Activated CD4-positive, alpha-beta memory T cell treated with anti-CD3 and anti-CD28 coated beads for 36 hours (primary cell): ENCODE data around the gene CYBC1. TPM values are rescaled to one million over a fixed set of nuclear protein-coding genes. Genes with fewer than 3 reads are reported as not detected.

Experiments
- CTCF ChIA-PET: fragments of 350-600 bp; sonication (Branson Sonifier 250); formaldehyde crosslinking; loops from one replicate; lab custom pipeline; 2021; ENCODE audit warnings: antibody characterized with exemption, inconsistent platforms; lab: Charles Lee
- POLR2A ChIA-PET: fragments of 350-600 bp; sonication (Branson Sonifier 250); formaldehyde crosslinking; loops from one replicate; lab custom pipeline; 2021; ENCODE audit warnings: antibody characterized with exemption; lab: Charles Lee
- DNase-seq: peaks from one replicate; pipeline ENCODE4 v3.0.0-alpha.2; 2020
- H3K27ac Mint-ChIP-seq: one replicate; pipeline ENCODE4 v1.8.0; 2021; ENCODE audit warnings: mixed read lengths
- H3K27me3 Mint-ChIP-seq: one replicate; pipeline ENCODE4 v1.8.0; 2021; ENCODE audit warnings: mixed read lengths
- H3K36me3 Mint-ChIP-seq: one replicate; pipeline ENCODE4 v1.8.0; 2021; ENCODE audit warnings: mixed read lengths
- H3K4me1 Mint-ChIP-seq: one replicate; pipeline ENCODE4 v1.8.0; 2021; ENCODE audit warnings: low read depth, mixed read lengths
- H3K4me3 Mint-ChIP-seq: one replicate; pipeline ENCODE4 v1.8.0; 2021; ENCODE audit warnings: mild to moderate bottlenecking, mixed read lengths
- H3K9me3 Mint-ChIP-seq: one replicate; pipeline ENCODE4 v1.8.0; 2021; ENCODE audit warnings: mixed read lengths
- intact Hi-C: fragments of 100-400 bp; cut with micrococcal nuclease; formaldehyde crosslinking; loops from one replicate; pipeline ENCODE4 v1.15.1; 2023
- total RNA-seq, 2 experiments: library from RNA; stranded (reverse); gene quantifications; one replicate each; pipeline ENCODE4 v1.2.3, GENCODE V29; 2021

Gene CYBC1
- total RNA-seq, 2 experiments from 2014 or later, result 333 to 343 TPM

DNA sequence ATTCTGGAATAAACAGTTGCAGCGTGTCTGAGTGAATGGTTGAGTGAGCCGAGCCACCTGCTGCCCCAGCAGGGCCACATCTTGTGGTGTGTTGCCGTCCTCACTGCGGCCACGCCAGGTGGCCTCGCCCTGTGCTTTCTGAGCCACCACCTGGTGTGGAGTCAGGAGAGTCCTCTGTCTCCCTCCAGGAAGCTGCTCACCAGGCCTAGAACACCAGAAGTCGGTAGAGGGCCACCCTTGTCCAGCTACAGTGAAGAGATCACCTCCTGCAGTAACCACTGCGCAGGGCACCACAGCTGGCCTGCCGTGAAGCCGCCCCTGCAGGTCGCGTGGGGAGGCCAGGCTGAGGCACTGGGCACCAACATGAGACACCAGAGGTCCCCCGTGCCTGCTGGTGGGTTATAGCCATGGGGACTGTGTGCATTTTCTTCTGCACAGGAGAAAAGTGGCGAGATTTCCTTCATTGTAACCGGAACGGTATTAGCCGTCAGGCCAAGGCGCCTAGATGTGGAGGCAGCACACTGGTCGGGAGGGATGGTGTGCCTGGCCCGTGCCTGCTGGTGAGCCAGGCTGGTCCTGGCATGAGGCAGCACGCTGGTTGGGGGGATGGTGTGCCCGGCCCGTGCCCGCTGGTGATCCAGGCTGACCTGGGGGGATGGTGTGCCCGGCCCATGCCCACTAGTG, 40.1 kb upstream of the CYBC1 start:
- POLR2A ChIA-PET, result no interaction called here
- CTCF ChIA-PET, result no interaction called here
- Mint-ChIP-seq H3K9me3 (no peaks in the 10 kb centered on the region), H3K36me3 (peaks cover 14% of the 10 kb centered on the region), H3K27ac (no peak overlapping the region), H3K4me3 (no peak overlapping the region), H3K4me1 (peaks cover 18% of the 10 kb centered on the region), H3K27me3 (no peaks in the 10 kb centered on the region)
- intact Hi-C loops, result no loop called here
- no peak for DNase-seq

DNA sequence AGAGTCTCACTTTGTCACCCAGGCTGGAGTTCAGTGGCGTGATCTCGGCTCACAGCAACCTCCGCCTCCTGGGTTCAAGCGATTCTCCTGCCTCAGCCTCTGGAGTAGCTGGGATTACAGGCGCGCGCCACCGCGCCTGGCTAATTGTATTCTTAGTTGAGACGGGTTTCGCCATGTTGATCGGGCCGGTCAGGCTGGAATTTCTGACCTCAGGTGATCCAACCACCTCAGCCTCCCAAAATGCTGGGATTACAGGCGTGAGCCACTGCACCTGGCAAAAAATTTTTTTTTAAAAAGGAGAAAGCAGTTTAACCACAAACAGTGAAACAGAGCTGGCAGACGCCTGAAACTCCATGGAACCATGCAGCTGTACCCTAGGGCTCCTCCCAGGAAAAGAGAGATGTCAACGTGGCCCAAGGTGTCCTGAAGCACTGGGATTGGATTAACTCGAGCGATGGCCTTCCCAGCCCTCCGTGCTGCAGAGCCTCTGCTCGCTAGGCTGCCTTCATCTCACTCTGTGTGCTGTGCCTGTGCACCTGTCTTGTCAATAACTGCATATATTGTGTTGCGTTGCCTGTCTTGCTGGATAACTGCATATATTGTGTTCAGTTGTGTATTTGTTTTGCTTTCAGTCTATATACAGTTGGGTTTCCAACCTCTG, 39.4 kb upstream of the CYBC1 start:
- Mint-ChIP-seq H3K4me1 (peaks cover 20% of the 10 kb centered on the region), H3K27me3 (no peaks in the 10 kb centered on the region), H3K27ac (no peak overlapping the region), H3K36me3 (peaks cover 19% of the 10 kb centered on the region), H3K9me3 (no peaks in the 10 kb centered on the region), H3K4me3 (no peak overlapping the region)
- intact Hi-C loops, result no loop called here
- ChIA-PET CTCF (no interaction called here), POLR2A (interaction anchor here (0.6 kb wide), 1 partner anchor 287 kb away, joined by 4 read pairs; no protein-coding TSS in a partner anchor)
- no peak for DNase-seq

DNA sequence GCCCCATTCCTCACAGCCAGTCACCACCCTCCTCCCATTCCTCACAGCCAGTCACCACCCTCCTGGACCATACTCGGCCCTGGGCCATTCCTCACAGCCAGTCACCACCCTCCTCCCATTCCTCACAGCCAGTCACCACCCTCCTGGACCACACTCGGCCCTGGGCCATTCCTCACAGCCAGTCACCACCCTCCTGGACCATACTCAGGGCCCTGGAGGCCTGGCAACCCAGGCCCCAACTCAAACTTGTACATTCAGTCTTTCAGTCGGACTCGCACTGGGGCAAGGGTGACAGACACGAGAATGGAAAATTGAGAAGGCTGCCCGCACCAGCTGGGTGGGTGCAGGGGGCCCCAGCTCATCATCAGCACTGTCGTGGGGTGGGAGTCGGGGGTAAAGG, 38.6 kb upstream of the CYBC1 start:
- Mint-ChIP-seq H3K9me3 (no peaks in the 10 kb centered on the region), H3K36me3 (peaks cover 23% of the 10 kb centered on the region), H3K4me1 (peaks cover 13% of the 10 kb centered on the region), H3K27me3 (no peaks in the 10 kb centered on the region), H3K4me3 (no peak overlapping the region), H3K27ac (peak overlapping the region; percentile 13)
- ChIA-PET CTCF (no interaction called here), POLR2A (interaction anchor here (0.6 kb wide), 1 partner anchor 286 kb away, joined by 4 read pairs; no protein-coding TSS in a partner anchor)
- no peak for DNase-seq
- intact Hi-C loops, result no loop called here

DNA sequence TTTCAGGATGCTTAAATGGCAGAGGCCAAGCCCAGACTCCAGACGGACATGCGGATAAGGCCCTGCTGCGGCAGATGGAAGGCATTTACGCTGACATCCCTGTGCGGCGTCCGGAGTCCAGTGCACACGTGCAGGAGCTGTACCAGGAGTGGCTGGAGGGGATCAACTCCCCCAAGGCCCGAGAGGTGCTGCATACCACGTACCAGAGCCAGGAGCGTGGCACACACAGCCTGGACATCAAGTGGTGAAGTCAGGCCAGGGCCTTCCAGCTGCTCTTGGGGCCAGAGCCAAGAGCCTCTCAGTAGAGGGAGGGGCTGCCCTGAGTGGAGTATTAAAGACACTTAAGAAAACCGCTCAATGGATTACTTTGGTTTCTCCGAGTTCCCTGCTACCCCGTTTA, 37.4 kb upstream of the CYBC1 start:
- ChIA-PET CTCF (no interaction called here), POLR2A (no interaction called here)
- Mint-ChIP-seq H3K36me3 (peaks cover 30% of the 10 kb centered on the region), H3K27me3 (no peaks in the 10 kb centered on the region), H3K27ac (no peak overlapping the region), H3K9me3 (no peaks in the 10 kb centered on the region), H3K4me3 (no peak overlapping the region), H3K4me1 (peaks cover 12% of the 10 kb centered on the region)
- intact Hi-C loops, result no loop called here
- DNase-seq, result no peak

DNA sequence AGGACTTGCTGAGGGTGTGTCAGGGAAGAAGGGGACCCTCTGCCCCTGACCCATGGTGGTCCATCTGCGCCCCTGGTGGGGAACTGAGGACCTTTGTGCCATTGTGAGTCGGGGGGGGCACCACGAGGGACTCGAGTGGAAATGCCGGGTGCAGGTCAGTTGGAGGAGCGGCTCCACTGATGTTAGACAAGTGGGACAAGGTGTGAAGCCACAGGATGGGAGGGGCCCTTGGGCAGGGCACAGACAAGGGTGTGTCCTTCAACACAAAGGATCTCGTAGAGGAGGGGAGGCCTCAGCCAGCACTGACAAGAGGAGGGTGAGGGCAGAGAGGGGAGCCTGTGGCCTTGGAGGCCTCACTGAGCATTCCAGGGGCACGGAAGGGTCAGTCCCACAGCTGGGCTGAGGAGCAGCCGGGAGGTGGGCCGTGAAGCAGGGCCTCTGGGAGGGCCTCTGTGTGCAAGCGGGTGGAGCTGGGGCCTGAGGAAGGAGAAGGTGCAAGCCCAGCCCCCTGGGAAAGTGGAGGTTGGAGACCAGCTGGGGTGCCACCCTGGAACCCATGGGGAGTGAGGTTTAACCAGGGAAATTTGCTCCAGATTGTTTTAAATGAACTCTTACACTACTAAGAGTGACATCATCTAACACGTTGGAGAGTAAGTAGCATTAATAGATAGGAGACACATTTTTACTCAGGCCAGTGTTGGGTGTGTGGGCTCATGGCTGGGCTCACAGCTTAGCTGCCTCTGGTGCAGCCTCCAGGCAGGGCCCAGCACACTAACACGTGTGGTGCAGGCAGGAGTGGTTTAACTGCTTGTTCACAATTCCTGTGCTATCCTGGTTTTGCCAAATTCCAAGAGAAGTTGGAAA, 35.9 kb upstream of the CYBC1 start:
- peaks cover 12% of the 10 kb centered on the region for H3K4me1 Mint-ChIP-seq
- no peak overlapping the region for H3K4me3 Mint-ChIP-seq
- DNase-seq, result no peak
- ChIA-PET POLR2A (no interaction called here), CTCF (interaction anchor here (1.0 kb wide), 1 partner anchor 9 kb away, joined by 3 read pairs; no protein-coding TSS in a partner anchor)
- intact Hi-C loops, result no loop called here
- no peaks in the 10 kb centered on the region for H3K27me3 Mint-ChIP-seq
- no peak overlapping the region for H3K27ac Mint-ChIP-seq
- H3K9me3 Mint-ChIP-seq, result no peaks in the 10 kb centered on the region
- peaks cover 38% of the 10 kb centered on the region for H3K36me3 Mint-ChIP-seq

DNA sequence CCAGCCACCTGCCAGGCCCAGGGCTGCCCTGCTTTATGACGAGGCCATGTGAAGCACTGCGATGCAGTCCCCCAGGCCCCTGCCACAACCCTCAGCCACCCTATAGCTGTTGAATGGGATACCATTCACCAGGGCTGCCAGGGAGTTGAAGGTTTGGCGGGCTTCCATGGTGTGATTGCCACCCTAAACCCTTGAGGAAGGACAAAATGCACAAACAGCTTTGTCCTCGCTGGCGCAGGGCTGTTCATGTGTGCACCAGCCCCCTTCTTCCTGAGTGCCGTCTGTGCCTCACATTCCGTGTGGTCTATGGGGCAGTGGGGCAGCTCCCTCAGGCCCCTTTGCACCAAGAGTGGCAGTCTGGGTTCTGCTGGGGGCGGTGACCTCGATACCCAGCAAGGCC, 33.3 kb upstream of the CYBC1 start:
- no peaks in the 10 kb centered on the region for H3K27me3 Mint-ChIP-seq
- H3K4me3 Mint-ChIP-seq, result no peak overlapping the region
- H3K36me3 Mint-ChIP-seq, result peaks cover 47% of the 10 kb centered on the region
- ChIA-PET POLR2A (no interaction called here), CTCF (interaction anchor here (1.6 kb wide), 1 partner anchor 11 kb away, joined by 4 read pairs; no protein-coding TSS in a partner anchor)
- peaks cover 12% of the 10 kb centered on the region for H3K4me1 Mint-ChIP-seq
- no peak for DNase-seq
- no peaks in the 10 kb centered on the region for H3K9me3 Mint-ChIP-seq
- intact Hi-C loops, result no loop called here
- no peak overlapping the region for H3K27ac Mint-ChIP-seq

DNA sequence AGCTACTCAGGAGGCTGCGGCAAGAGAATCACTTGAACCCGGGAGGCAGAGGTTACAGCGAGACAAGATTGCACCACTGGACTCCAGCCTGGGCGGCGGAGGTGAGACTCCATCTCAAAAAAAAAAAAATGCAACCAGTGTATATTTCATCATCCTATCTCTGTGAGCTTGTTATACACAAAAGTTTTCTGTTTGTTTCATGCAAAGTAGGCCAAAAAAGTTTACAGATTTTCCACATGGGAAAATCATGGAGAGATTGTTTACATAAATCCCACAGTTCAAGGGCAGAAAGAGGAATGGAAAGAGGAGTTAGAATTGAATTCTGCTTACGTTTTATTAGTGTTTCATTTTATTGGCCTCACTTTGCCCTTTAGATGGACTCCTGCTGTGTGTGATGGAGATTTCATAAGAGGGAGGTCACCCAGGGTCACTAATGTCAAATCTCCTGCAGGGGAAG, 32.7 kb upstream of the CYBC1 start:
- H3K4me1 Mint-ChIP-seq, result peaks cover 12% of the 10 kb centered on the region
- no peak overlapping the region for H3K27ac Mint-ChIP-seq
- ChIA-PET POLR2A (no interaction called here), CTCF (interaction anchor here (1.6 kb wide), 1 partner anchor 11 kb away, joined by 4 read pairs; no protein-coding TSS in a partner anchor)
- H3K36me3 Mint-ChIP-seq, result peaks cover 44% of the 10 kb centered on the region
- no peaks in the 10 kb centered on the region for H3K27me3 Mint-ChIP-seq
- no peak overlapping the region for H3K4me3 Mint-ChIP-seq
- intact Hi-C loops, result no loop called here
- H3K9me3 Mint-ChIP-seq, result no peaks in the 10 kb centered on the region
- DNase-seq, result no peak

DNA sequence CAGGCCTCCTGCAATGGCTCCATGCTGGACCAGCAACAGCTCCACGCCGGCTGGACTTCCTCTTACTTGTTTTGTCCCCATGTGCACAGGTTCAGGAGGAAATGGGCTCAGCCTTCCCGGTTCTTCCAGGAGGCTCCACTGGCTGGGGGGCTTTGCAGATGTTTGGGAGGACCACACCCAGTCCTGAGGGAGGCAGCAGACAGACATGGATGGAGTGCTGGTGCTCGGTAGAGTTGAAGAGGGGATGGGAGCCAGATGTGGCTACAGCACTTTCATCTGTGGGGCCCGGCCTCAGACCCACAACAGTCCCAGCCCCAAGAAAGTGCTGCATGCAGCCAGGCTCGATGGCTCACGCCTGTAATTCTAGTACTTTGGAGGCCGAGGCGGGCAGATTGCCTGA, 29.8 kb upstream of the CYBC1 start:
- CTCF ChIA-PET, result interaction anchor here (1.1 kb wide), 1 partner anchor 74 kb away, joined by 8 read pairs; no protein-coding TSS in a partner anchor
- peaks cover 39% of the 10 kb centered on the region for H3K36me3 Mint-ChIP-seq

DNA sequence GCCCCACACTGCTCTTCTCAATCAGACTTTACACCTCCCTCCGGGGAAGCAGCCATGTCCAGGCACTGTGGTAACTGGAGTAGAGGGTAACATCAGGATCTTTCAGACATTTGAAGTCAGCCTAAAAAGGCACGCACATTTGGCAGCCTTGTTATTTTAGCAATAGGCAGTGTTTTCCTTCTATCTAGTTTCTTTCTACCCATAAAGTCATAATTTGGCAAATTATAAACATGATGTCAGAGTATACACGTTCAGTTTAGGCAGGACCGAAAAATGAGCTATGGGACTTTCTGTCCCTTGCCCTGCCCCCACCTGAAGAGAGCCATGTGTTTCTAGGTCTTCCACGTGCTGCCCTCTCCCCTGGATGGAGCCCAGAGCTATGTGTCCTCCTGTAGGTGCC, 29.1 kb upstream of the CYBC1 start:
- POLR2A ChIA-PET, result interaction anchor here (1.5 kb wide), 1 partner anchor 22 kb away, joined by 4 read pairs; no protein-coding TSS in a partner anchor
- no peak for DNase-seq
- CTCF ChIA-PET, result no interaction called here
- intact Hi-C loops, result no loop called here
- Mint-ChIP-seq H3K27me3 (no peaks in the 10 kb centered on the region), H3K4me1 (peaks cover 5% of the 10 kb centered on the region), H3K4me3 (no peak overlapping the region), H3K36me3 (peaks cover 35% of the 10 kb centered on the region), H3K9me3 (no peaks in the 10 kb centered on the region), H3K27ac (no peak overlapping the region)

More for the DNA sequence above, 29.8 kb upstream of the CYBC1 start:
- POLR2A ChIA-PET, result interaction anchor here (1.5 kb wide), 1 partner anchor 23 kb away, joined by 4 read pairs; no protein-coding TSS in a partner anchor
- no peaks in the 10 kb centered on the region for H3K27me3 Mint-ChIP-seq
- H3K27ac Mint-ChIP-seq, result no peak overlapping the region
- intact Hi-C loops, result no loop called here
- no peak for DNase-seq
- H3K4me3 Mint-ChIP-seq, result no peak overlapping the region
- no peaks in the 10 kb centered on the region for H3K9me3 Mint-ChIP-seq
- peaks cover 5% of the 10 kb centered on the region for H3K4me1 Mint-ChIP-seq

DNA sequence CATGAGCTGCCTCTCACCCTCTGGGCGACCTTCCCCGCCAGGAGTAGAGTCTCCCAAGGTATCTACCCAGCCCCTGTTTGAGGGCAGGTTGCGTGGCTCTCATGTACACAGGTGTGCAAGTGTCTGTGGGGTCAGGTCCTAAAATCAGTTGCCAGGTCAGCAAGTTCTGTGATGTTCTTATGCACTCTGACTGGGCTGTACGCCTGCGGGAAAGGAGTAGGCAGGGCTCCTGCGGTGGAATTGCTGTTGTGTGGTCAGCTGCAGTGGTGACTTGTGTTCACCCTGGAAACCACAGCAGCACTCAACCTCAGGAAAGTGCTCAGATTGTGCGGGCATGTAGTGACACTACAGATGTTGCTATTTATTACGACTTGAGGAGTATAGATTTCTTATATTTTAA, 27.4 kb upstream of the CYBC1 start:
- H3K27me3 Mint-ChIP-seq, result no peaks in the 10 kb centered on the region
- intact Hi-C loops, result no loop called here
- CTCF ChIA-PET, result interaction anchor here (0.7 to 1.2 kb wide), 2 partner anchors 11 to 73 kb away, joined by 3 read pairs; no protein-coding TSS in a partner anchor
- POLR2A ChIA-PET, result no interaction called here
- H3K4me1 Mint-ChIP-seq, result peaks cover 5% of the 10 kb centered on the region
- H3K27ac Mint-ChIP-seq, result no peak overlapping the region
- no peaks in the 10 kb centered on the region for H3K9me3 Mint-ChIP-seq
- no peak for DNase-seq
- no peak overlapping the region for H3K4me3 Mint-ChIP-seq
- peaks cover 35% of the 10 kb centered on the region for H3K36me3 Mint-ChIP-seq

DNA sequence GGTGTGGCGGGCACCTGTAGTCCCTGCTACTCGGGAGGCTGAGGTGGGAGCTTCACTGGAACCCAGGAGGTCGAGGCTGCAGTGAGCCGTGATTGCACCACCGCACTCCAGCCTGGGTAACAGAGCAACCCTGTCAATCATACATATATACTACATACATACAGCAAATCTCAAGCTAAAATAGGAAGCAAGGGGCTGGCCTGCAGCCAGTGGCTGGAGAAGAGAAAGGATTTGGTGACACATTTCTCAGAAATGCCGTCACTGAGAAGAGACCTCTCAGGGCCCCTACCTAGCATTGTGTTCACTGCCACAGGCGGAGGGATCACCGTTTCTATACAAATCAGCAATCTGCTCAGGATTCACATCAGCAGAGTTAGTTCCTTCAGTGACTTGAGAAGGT, 24.9 kb upstream of the CYBC1 start:
- Mint-ChIP-seq H3K9me3 (no peaks in the 10 kb centered on the region), H3K36me3 (peaks cover 30% of the 10 kb centered on the region), H3K4me3 (no peak overlapping the region), H3K4me1 (peaks cover 5% of the 10 kb centered on the region), H3K27ac (no peak overlapping the region), H3K27me3 (no peaks in the 10 kb centered on the region)
- DNase-seq, result no peak
- intact Hi-C loops, result no loop called here
- POLR2A ChIA-PET, result no interaction called here
- CTCF ChIA-PET, result no interaction called here
